Testis (tissue), 2 donors: ENCODE measurements around the gene PTPN7.

ENCODE experiments used
- POLR2A ChIP-seq: fragments of 450-650 bp; IDR thresholded peaks from one replicate; pipeline ENCODE4 v1.6.1; 2017; ENCODE audit warnings: antibody characterized with exemption, mild to moderate bottlenecking, moderate library complexity
- TF ChIP-seq, protein P1 (sequence below), 3 experiments: fragments of 450-650 bp in 2 of 3; fragments of 200-600 bp in 1 of 3; sonication (generic) in 1 of 3; IDR thresholded peaks; one replicate each; pipeline ENCODE4 v1.5.1; 2016 to 2019; ENCODE audit warnings: antibody characterized with exemption in 3 of 3, mild to moderate bottlenecking in 2 of 3, moderate library complexity in 1 of 3

DNA sequence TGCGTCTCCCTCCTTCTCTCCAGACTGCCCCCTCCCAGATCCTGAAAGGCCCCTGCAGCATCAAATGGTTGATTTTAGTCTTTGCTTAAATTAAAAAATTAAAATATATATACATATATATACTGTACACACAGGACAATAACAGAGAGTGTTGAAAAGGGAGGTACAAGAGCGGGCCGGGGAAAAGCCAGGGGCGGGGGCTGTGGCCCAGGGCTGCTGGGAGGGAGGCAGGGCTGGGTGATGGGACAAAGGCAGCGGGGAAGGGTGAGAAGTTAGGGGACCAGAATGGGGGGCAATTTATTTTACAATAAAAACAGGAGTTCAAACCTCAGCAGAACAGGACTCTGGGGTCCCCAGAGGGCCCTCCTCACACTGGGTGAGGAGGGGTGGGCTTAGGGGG is 26.4 kb downstream of the PTPN7 start:
- no peak for TF ChIP-seq POLR2A
- TF ChIP-seq, protein P1, sequence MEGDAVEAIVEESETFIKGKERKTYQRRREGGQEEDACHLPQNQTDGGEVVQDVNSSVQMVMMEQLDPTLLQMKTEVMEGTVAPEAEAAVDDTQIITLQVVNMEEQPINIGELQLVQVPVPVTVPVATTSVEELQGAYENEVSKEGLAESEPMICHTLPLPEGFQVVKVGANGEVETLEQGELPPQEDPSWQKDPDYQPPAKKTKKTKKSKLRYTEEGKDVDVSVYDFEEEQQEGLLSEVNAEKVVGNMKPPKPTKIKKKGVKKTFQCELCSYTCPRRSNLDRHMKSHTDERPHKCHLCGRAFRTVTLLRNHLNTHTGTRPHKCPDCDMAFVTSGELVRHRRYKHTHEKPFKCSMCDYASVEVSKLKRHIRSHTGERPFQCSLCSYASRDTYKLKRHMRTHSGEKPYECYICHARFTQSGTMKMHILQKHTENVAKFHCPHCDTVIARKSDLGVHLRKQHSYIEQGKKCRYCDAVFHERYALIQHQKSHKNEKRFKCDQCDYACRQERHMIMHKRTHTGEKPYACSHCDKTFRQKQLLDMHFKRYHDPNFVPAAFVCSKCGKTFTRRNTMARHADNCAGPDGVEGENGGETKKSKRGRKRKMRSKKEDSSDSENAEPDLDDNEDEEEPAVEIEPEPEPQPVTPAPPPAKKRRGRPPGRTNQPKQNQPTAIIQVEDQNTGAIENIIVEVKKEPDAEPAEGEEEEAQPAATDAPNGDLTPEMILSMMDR (IDR thresholded peaks at IDR 0.05) = no peak
